NCI-H345 (cell line): ENCODE measurements around the gene FABP2.
"Not testable (repeated sequence)": the region's sequence is repeated elsewhere in the genome, so short reads cannot be mapped to it uniquely, and the experiment has no call there.

ENCODE experiments used
- DNase-seq: peaks from one replicate; lab custom pipeline; 2025; lab: John Stamatoyannopoulos, UW

Gene FABP2

GRCh38 chr4:119321921-119322687, at the start of gene FABP2:
Gene FABP2, minus strand, starts transcription at chr4:119322138. Its CDS starts 36 bp downstream, at chr4:119322102.
- DNase-seq: no peak

GRCh38 chr4:119370951-119371683, 49.2 kb upstream of the FABP2 start:
- DNase-seq: not testable (repeated sequence)

GRCh38 chr4:119370392-119370791, 48.5 kb upstream of the FABP2 start:
- DNase-seq: not testable (repeated sequence)

GRCh38 chr4:119366802-119367201, 44.9 kb upstream of the FABP2 start:
- not testable (repeated sequence) for DNase-seq

- not testable (repeated sequence) for DNase-seq
These were observed 42.3 kb upstream of the FABP2 start for GRCh38 chr4:119364203-119364602.

- DNase-seq: not testable (repeated sequence)
These were observed 41.4 kb upstream of the FABP2 start for GRCh38 chr4:119363372-119363771.

- DNase-seq: not testable (repeated sequence)
These were observed 40.5 kb upstream of the FABP2 start for GRCh38 chr4:119362413-119362812.

GRCh38 chr4:119359873-119360272, 37.9 kb upstream of the FABP2 start:
- DNase-seq: not testable (repeated sequence)

GRCh38 chr4:119356796-119357195, 34.9 kb upstream of the FABP2 start:
- DNase-seq: not testable (repeated sequence)

- DNase-seq: not testable (repeated sequence)
These were observed 34.1 kb upstream of the FABP2 start for GRCh38 chr4:119356041-119356440.

- peak; percentile 42 for DNase-seq
These were observed 31.4 kb upstream of the FABP2 start for GRCh38 chr4:119353364-119353763.

GRCh38 chr4:119348169-119348568, 26.2 kb upstream of the FABP2 start:
- not testable (repeated sequence) for DNase-seq

- DNase-seq: not testable (repeated sequence)
These were observed 21.4 kb upstream of the FABP2 start for GRCh38 chr4:119343293-119343692.

GRCh38 chr4:119339895-119340294, 18.0 kb upstream of the FABP2 start:
- not testable (repeated sequence) for DNase-seq

- no peak for DNase-seq
These were observed 15.1 kb upstream of the FABP2 start for GRCh38 chr4:119337010-119337409.

- DNase-seq: not testable (repeated sequence)
These were observed 14.5 kb upstream of the FABP2 start for GRCh38 chr4:119336332-119336979.

GRCh38 chr4:119329835-119330620, 8.1 kb upstream of the FABP2 start:
- no peak for DNase-seq

- no peak for DNase-seq
These were observed 6.8 kb upstream of the FABP2 start for GRCh38 chr4:119328695-119329094.

- DNase-seq: no peak
These were observed 3.9 kb downstream of the FABP2 start for GRCh38 chr4:119317990-119318389.

GRCh38 chr4:119315036-119315435, 6.9 kb downstream of the FABP2 start:
- no peak for DNase-seq

GRCh38 chr4:119314356-119314755, 7.6 kb downstream of the FABP2 start:
- DNase-seq: peak; percentile 13

GRCh38 chr4:119313237-119313636, 8.7 kb downstream of the FABP2 start:
- no peak for DNase-seq
